ENCODE measurements around the gene IKBKE. TPM values are rescaled to one million over a fixed set of nuclear protein-coding genes. Genes with fewer than 3 reads are reported as not detected.

The IKBKE gene
- total RNA-seq, 1 donor from 2014 or later: 12.2 TPM

DNA sequence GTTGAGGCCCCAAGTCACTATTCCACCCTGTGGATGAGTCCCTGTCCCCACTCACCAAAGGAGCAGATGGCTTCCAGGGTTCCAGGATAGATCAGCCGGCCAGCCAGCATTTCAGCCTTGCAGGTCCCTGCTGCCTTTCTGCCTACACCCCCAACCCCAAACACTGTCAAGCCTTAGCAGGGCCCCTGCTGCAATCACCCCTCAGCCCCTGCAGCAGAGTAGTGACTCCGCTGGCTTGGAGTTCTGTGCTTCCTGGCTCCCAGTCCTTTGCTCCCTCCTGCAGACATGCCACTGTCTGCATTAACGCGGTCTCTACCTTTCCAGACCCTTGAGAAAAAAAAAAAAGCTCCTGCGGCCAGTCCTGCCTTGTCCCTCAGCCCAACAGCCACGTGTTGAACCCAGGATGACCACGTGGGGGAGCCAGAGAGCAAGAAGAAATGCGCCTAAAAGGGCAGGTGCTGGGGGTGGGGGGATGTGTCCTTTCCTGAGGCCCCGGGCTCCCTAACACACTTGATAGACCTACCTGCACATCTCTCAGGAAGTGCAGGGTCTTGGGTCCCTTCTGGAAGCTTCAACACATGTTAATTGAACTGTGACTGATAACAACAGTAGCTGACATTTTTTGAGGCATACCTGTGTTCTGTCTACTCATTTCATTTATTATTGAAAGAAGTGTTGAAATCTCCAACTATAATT lies 74.4 kb downstream of the IKBKE start:
- peak; percentile 85 for DNase-seq

GRCh38 chr1:206545351-206545750 lies 75.1 kb downstream of the IKBKE start:
- DNase-seq: no peak

Small RNAs within 50 kb of the gene (small RNA-seq; reads per million reads assigned to genes)
- 0.06 reads per million for gene MIR6769B (ENCODE audit: low replicate concordance)

Other genes starting within 250 kb of the IKBKE start
- 12.8 TPM for gene RASSF5, start 37.1 kb downstream of the IKBKE start, total RNA-seq
- gene EIF2D, start 142.0 kb downstream of the IKBKE start, total RNA-seq: 36.1 TPM
- gene DYRK3, start 165.1 kb downstream of the IKBKE start, total RNA-seq: 8.0 TPM
- 44.4 TPM for gene MAPKAPK2, start 214.4 kb downstream of the IKBKE start, total RNA-seq